GM21723 (cell line): Measurements from ENCODE around the gene PTRH1.
A peak's percentile ranks its signal among the peaks of the same experiment; 100 is the strongest.
"Not testable (repeated sequence)": the region's sequence is repeated elsewhere in the genome, so short reads cannot be mapped to it uniquely, and the experiment has no call there.

Experiments used
- ATAC-seq: cut with Tn5 transposase; IDR thresholded peaks from one replicate; pipeline ENCODE4 v1.9.1; 2021; ENCODE audit warnings: mild to moderate bottlenecking, moderate library complexity; ENCODE audit not compliant: unreplicated experiment

The PTRH1 gene

GRCh38 chr9:127715470-127716337, at the start of gene PTRH1, which contains the start of gene TTC16:
TSS of gene PTRH1 (minus strand) at chr9:127715663. CDS start at chr9:127715639, 24 bp downstream.
TSS of gene TTC16 (plus strand) at chr9:127716079. CDS start at chr9:127716146, 67 bp downstream.
- peak; percentile 91 for ATAC-seq

- ATAC-seq = no peak
Observed at GRCh38 chr9:127763918-127764384, 48.5 kb upstream of the PTRH1 start.

- ATAC-seq = no peak
Observed at GRCh38 chr9:127762111-127762676, 46.7 kb upstream of the PTRH1 start.

- ATAC-seq = no peak
Observed at GRCh38 chr9:127761491-127761956, 46.1 kb upstream of the PTRH1 start.

GRCh38 chr9:127761061-127761460, 45.6 kb upstream of the PTRH1 start:
- no peak for ATAC-seq

GRCh38 chr9:127758843-127759242, 43.4 kb upstream of the PTRH1 start:
- no peak for ATAC-seq

- ATAC-seq = not testable (repeated sequence)
Observed at GRCh38 chr9:127756776-127757175, 41.3 kb upstream of the PTRH1 start.

- no peak for ATAC-seq
Observed at GRCh38 chr9:127756233-127756632, 40.8 kb upstream of the PTRH1 start.

- no peak for ATAC-seq
Observed at GRCh38 chr9:127755061-127756060, 39.9 kb upstream of the PTRH1 start.

- ATAC-seq = no peak
Observed at GRCh38 chr9:127754099-127755060, 38.9 kb upstream of the PTRH1 start.

- ATAC-seq = no peak
Observed at GRCh38 chr9:127753622-127754021, 38.2 kb upstream of the PTRH1 start.

- no peak for ATAC-seq
Observed at GRCh38 chr9:127753148-127753547, 37.7 kb upstream of the PTRH1 start.

- ATAC-seq = no peak
Observed at GRCh38 chr9:127751269-127752054, 36.0 kb upstream of the PTRH1 start.

- no peak for ATAC-seq
Observed at GRCh38 chr9:127749090-127749787, 33.8 kb upstream of the PTRH1 start.

- ATAC-seq = no peak
Observed at GRCh38 chr9:127746959-127747569, 31.6 kb upstream of the PTRH1 start.

GRCh38 chr9:127744398-127745110, 29.1 kb upstream of the PTRH1 start:
- ATAC-seq = no peak

GRCh38 chr9:127742435-127743088, 27.1 kb upstream of the PTRH1 start:
- no peak for ATAC-seq
